Ishikawa (cell line): ENCODE results near the gene KRTAP10-1.

ENCODE experiments used
- CEBPB ChIP-seq: IDR thresholded peaks from 2 replicates; pipeline ENCODE4 v1.6.1; 2012
- CREB1 ChIP-seq: IDR thresholded peaks from 2 replicates; pipeline ENCODE4 v1.6.1; 2012; ENCODE audit warnings: low read depth
- EGR1 ChIP-seq: IDR thresholded peaks from 2 replicates; pipeline ENCODE4 v1.6.1; 2012
- EP300 ChIP-seq: IDR thresholded peaks from 2 replicates; pipeline ENCODE4 v1.6.1; 2012; ENCODE audit warnings: borderline replicate concordance
- FOXM1 ChIP-seq: IDR thresholded peaks from 2 replicates; pipeline ENCODE4 v1.6.1; 2012; ENCODE audit warnings: low read depth, borderline replicate concordance
- MAX ChIP-seq: IDR thresholded peaks from 2 replicates; pipeline ENCODE4 v1.6.1; 2012
- NFIC ChIP-seq: IDR thresholded peaks from 2 replicates; pipeline ENCODE4 v1.6.1; 2012
- RAD21 ChIP-seq: IDR thresholded peaks from 2 replicates; pipeline ENCODE4 v1.6.1; 2012; ENCODE audit warnings: low read depth
- REST ChIP-seq: IDR thresholded peaks from 2 replicates; pipeline ENCODE4 v1.6.1; 2012; ENCODE audit warnings: low read depth, mild to moderate bottlenecking
- TAF1 ChIP-seq: IDR thresholded peaks from 2 replicates; pipeline ENCODE4 v1.6.1; 2012; ENCODE audit warnings: low read depth, mild to moderate bottlenecking
- TCF12 ChIP-seq: IDR thresholded peaks from 2 replicates; pipeline ENCODE4 v1.6.1; 2012; ENCODE audit warnings: low read depth
- TEAD4 ChIP-seq: IDR thresholded peaks from 2 replicates; pipeline ENCODE4 v1.6.1; 2012
- USF1 ChIP-seq: IDR thresholded peaks from 2 replicates; pipeline ENCODE4 v1.6.1; 2012
- YY1 ChIP-seq: IDR thresholded peaks from 2 replicates; pipeline ENCODE4 v1.6.1; 2012; ENCODE audit warnings: low read depth
- ZBTB7A ChIP-seq: IDR thresholded peaks from 2 replicates; pipeline ENCODE4 v1.6.1; 2012; ENCODE audit warnings: low read depth

Gene KRTAP10-1

GRCh38 chr21:44532712-44533111, 7.3 kb downstream of the KRTAP10-1 start:
- no peak for TF ChIP-seq FOXM1
- TF ChIP-seq ZBTB7A: no peak
- TF ChIP-seq RAD21: no peak
- TF ChIP-seq CEBPB: no peak
- no peak for TF ChIP-seq YY1

- TF ChIP-seq CREB1 (no peak), CEBPB (no peak), EP300 (no peak), NFIC (no peak), USF1 (no peak), RAD21 (no peak), FOXM1 (no peak), TCF12 (no peak), ZBTB7A (no peak), YY1 (no peak), REST (no peak), TEAD4 (no peak), TAF1 (no peak), EGR1 (no peak), MAX (no peak)
Measured at GRCh38 chr21:44531606-44532564, 8.1 kb downstream of the KRTAP10-1 start.

- TF ChIP-seq MAX (no peak), RAD21 (no peak), EP300 (no peak), USF1 (no peak), TEAD4 (no peak), CREB1 (no peak), NFIC (no peak), CEBPB (no peak), ZBTB7A (no peak), FOXM1 (no peak), EGR1 (no peak), TAF1 (no peak), REST (no peak), TCF12 (no peak), YY1 (no peak)
Measured at GRCh38 chr21:44530903-44531605, 8.9 kb downstream of the KRTAP10-1 start.

GRCh38 chr21:44530221-44530902, 9.6 kb downstream of the KRTAP10-1 start:
- TF ChIP-seq CEBPB (no peak), REST (no peak), FOXM1 (no peak), ZBTB7A (no peak), EP300 (no peak), RAD21 (no peak), TAF1 (no peak), YY1 (no peak), NFIC (no peak), EGR1 (no peak), TCF12 (no peak), USF1 (no peak), MAX (no peak)
